ENCODE results near the gene LRP4. TPM values are rescaled to one million over a fixed set of nuclear protein-coding genes. Genes with fewer than 3 reads are reported as not detected.

Gene LRP4
- total and polyA plus RNA-seq, 2 of the 13 experiments (the other 11 are each of a cell fraction or from before 2014, with no cell fraction given): 4.7 to 13.3 TPM

- no peak for TF ChIP-seq EZH2 (conservative IDR thresholded peaks at IDR 0.05; ENCODE audit: low read depth, low read length)
- no peak for TF ChIP-seq ZNF883 (CRISPR knock-in tag; IDR thresholded peaks at IDR 0.05; ENCODE audit: not compliant biosample characterization)
- no peak for TF ChIP-seq SOX6 (IDR thresholded peaks at IDR 0.05)
- no peak for TF ChIP-seq SOX6 (CRISPR knock-in tag; IDR thresholded peaks at IDR 0.05)
- peak; percentile 56; the same call in 1 of the 2 replicates for TF ChIP-seq RXRB (CRISPR knock-in tag; IDR thresholded peaks at IDR 0.05; ENCODE audit: borderline replicate concordance)
- 0 out of 2 replicates have a peak, but pooled peaks have one; percentile 36 for TF ChIP-seq HNF4A (CRISPR knock-in tag; IDR thresholded peaks at IDR 0.05)
- peak; percentile 49 for TF ChIP-seq HNRNPLL (IDR thresholded peaks at IDR 0.05; ENCODE audit: low read depth, low read length, poor library complexity, severe bottlenecking)
- TF ChIP-seq WIZ (CRISPR knock-in tag; IDR thresholded peaks at IDR 0.05): peak; percentile 40; the same call in 1 of the 2 replicates
- TF ChIP-seq ZNF569 (CRISPR knock-in tag; IDR thresholded peaks at IDR 0.05; ENCODE audit: borderline replicate concordance): no peak
- TF ChIP-seq BORCS8-MEF2B (CRISPR knock-in tag; IDR thresholded peaks at IDR 0.05): peak; percentile 56; the same call in 1 of the 2 replicates
- TF ChIP-seq MLX (CRISPR knock-in tag; IDR thresholded peaks at IDR 0.05): 0 out of 2 replicates have a peak, but pooled peaks have one; percentile 33
- peak; percentile 96 for TF ChIP-seq GABPB1 (CRISPR knock-in tag; IDR thresholded peaks at IDR 0.05)
- TF ChIP-seq KLF6 (CRISPR knock-in tag; IDR thresholded peaks at IDR 0.05): peak; percentile 71; the same call in 1 of the 2 replicates
- TF ChIP-seq ZFP90 (CRISPR knock-in tag; IDR thresholded peaks at IDR 0.05; ENCODE audit: borderline replicate concordance): no peak; the same call in 1 of the 2 replicates
- TF ChIP-seq, protein P1, sequence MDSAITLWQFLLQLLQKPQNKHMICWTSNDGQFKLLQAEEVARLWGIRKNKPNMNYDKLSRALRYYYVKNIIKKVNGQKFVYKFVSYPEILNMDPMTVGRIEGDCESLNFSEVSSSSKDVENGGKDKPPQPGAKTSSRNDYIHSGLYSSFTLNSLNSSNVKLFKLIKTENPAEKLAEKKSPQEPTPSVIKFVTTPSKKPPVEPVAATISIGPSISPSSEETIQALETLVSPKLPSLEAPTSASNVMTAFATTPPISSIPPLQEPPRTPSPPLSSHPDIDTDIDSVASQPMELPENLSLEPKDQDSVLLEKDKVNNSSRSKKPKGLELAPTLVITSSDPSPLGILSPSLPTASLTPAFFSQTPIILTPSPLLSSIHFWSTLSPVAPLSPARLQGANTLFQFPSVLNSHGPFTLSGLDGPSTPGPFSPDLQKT (CRISPR knock-in tag; IDR thresholded peaks at IDR 0.05; ENCODE audit: borderline replicate concordance): no peak
- TF ChIP-seq, protein P2, sequence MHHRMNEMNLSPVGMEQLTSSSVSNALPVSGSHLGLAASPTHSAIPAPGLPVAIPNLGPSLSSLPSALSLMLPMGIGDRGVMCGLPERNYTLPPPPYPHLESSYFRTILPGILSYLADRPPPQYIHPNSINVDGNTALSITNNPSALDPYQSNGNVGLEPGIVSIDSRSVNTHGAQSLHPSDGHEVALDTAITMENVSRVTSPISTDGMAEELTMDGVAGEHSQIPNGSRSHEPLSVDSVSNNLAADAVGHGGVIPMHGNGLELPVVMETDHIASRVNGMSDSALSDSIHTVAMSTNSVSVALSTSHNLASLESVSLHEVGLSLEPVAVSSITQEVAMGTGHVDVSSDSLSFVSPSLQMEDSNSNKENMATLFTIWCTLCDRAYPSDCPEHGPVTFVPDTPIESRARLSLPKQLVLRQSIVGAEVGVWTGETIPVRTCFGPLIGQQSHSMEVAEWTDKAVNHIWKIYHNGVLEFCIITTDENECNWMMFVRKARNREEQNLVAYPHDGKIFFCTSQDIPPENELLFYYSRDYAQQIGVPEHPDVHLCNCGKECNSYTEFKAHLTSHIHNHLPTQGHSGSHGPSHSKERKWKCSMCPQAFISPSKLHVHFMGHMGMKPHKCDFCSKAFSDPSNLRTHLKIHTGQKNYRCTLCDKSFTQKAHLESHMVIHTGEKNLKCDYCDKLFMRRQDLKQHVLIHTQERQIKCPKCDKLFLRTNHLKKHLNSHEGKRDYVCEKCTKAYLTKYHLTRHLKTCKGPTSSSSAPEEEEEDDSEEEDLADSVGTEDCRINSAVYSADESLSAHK (CRISPR knock-in tag; IDR thresholded peaks at IDR 0.05; ENCODE audit: borderline replicate concordance): no peak
- no peak for TF ChIP-seq HMG20A (CRISPR knock-in tag; IDR thresholded peaks at IDR 0.05; ENCODE audit: borderline replicate concordance)
- TF ChIP-seq FOSL1 (CRISPR knock-in tag; IDR thresholded peaks at IDR 0.05; ENCODE audit: borderline replicate concordance): no peak
- TF ChIP-seq ZNF639 (CRISPR knock-in tag; conservative IDR thresholded peaks at IDR 0.05): peak; percentile 75; the same call in 1 of the 2 replicates
- TF ChIP-seq ZNF136 (CRISPR knock-in tag; IDR thresholded peaks at IDR 0.05; ENCODE audit: low read depth): no peak
- TF ChIP-seq, protein P3, sequence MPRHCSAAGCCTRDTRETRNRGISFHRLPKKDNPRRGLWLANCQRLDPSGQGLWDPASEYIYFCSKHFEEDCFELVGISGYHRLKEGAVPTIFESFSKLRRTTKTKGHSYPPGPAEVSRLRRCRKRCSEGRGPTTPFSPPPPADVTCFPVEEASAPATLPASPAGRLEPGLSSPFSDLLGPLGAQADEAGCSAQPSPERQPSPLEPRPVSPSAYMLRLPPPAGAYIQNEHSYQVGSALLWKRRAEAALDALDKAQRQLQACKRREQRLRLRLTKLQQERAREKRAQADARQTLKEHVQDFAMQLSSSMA (CRISPR knock-in tag; IDR thresholded peaks at IDR 0.05): no peak
These were observed 18.1 kb upstream of the LRP4 start, which contains the start of gene CSTPP1 (continued) for GRCh38 chr11:46936138-46937110.

Measured in HepG2 (cell line).